Spleen (tissue), 11 donors: ENCODE measurements around the gene SLC7A5. TPM values are rescaled to one million over a fixed set of nuclear protein-coding genes. Genes with fewer than 3 reads are reported as not detected.

ENCODE experiments used
- DNase-seq: peaks from one replicate; pipeline ENCODE4 v3.0.0-alpha.2; 2020
- H3K27ac ChIP-seq, 8 donors: fragments of 200-600 bp; sonication (generic) in 7 of 8; 1 replicate in 4 of 8; 2 replicates in 4 of 8; pipeline versions ENCODE4 v1.5.0 to v1.8.0; 2016 to 2021; ENCODE audit warnings: inconsistent platforms in 4 of 8, mild to moderate bottlenecking in 4 of 8, moderate library complexity in 1 of 8
- H3K27me3 ChIP-seq, 7 donors: fragments of 200-600 bp; sonication (generic) in 6 of 7; replicated peaks in 1 of 7; 1 replicate in 4 of 7; 2 replicates in 3 of 7; pipeline versions ENCODE4 v1.5.0 to v1.8.0; 2016 to 2021; ENCODE audit warnings: inconsistent platforms in 3 of 7, mild to moderate bottlenecking in 1 of 7
- H3K36me3 ChIP-seq, 6 donors: fragments of 200-600 bp; sonication (generic) in 5 of 6; 1 replicate in 4 of 6; 2 replicates in 2 of 6; pipeline versions ENCODE4 v1.5.0 to v1.8.0; 2016 to 2021; ENCODE audit warnings: inconsistent platforms in 2 of 6
- H3K4me1 ChIP-seq, 6 donors: fragments of 200-600 bp; sonication (generic) in 5 of 6; 1 replicate in 3 of 6; 2 replicates in 3 of 6; pipeline versions ENCODE4 v1.5.0 to v1.8.0; 2016 to 2021; ENCODE audit warnings: inconsistent platforms in 3 of 6
- H3K4me3 ChIP-seq, 8 donors: fragments of 200-600 bp; sonication (generic) in 7 of 8; 1 replicate in 4 of 8; 2 replicates in 4 of 8; pipeline versions ENCODE4 v1.5.0 to v1.8.0; 2016 to 2021; ENCODE audit warnings: inconsistent platforms in 4 of 8, mild to moderate bottlenecking in 4 of 8, moderate library complexity in 2 of 8
- H3K9me3 ChIP-seq, 8 donors: fragments of 200-600 bp; sonication (generic) in 7 of 8; 1 replicate in 4 of 8; 2 replicates in 4 of 8; pipeline versions ENCODE4 v1.5.0 to v1.8.0; 2016 to 2021; ENCODE audit warnings: inconsistent platforms in 4 of 8
- POLR2A ChIP-seq, 3 donors: fragments of 450-650 bp; IDR thresholded peaks; one replicate each; pipeline ENCODE4 v1.5.1; 2017; ENCODE audit warnings: antibody characterized with exemption in 3 of 3, mild to moderate bottlenecking in 1 of 3
- POLR2AphosphoS5 ChIP-seq, 3 donors: sonication (generic); formaldehyde crosslinking; IDR thresholded peaks; one replicate each; pipeline ENCODE4 v1.5.1; 2017; ENCODE audit warnings: antibody characterized with exemption in 3 of 3
- WGBS, 5 donors: extraction: QIAGEN DNeasy Blood & Tissue Kit in 3 of 5; methylation state at CpG; one replicate each; pipeline versions ENCODE4 v1.1.5 to v1.1.7; 2013 to 2018; 5-methylcytosine and 5-hydroxymethylcytosine counted together
- intact Hi-C: fragments of 100-400 bp; cut with DNase I; formaldehyde crosslinking; loops from one replicate; pipeline ENCODE4 v1.15.0; 2023; ENCODE audit warnings: low total_unique reads
- polyA plus RNA-seq, 3 donors: library from polyadenylated mRNA; stranded (reverse); fragments of 200-250 nt; gene quantifications; one replicate each; pipeline ENCODE4 v1.2.1, GENCODE V29; 2013
- total RNA-seq, 7 donors: library from RNA; depleted of rRNA in 3 of 7; stranded (reverse); fragments of >200 nt in 3 of 7; fragmentation: NEBNext Ultra II Directional in 4 of 7; extraction: Animal tissue kit (Norgen Biotek cat#: 25700) in 4 of 7; gene quantifications; one replicate each; pipeline versions ENCODE4 v1.1.0 to v1.2.1, GENCODE V29; 2016 to 2021
- TF ChIP-seq, protein P1 (sequence below), 11 experiments: fragments of 200-600 bp in 7 of 11; fragments of 450-650 bp in 4 of 11; sonication (generic) in 4 of 11; IDR thresholded peaks in 8 of 11; conservative IDR thresholded peaks in 3 of 11; 1 replicate in 7 of 11; 2 replicates in 4 of 11; pipeline versions ENCODE4 v1.4.0 to v1.8.0; 2016 to 2021; ENCODE audit warnings: antibody characterized with exemption in 11 of 11, inconsistent platforms in 4 of 11, mild to moderate bottlenecking in 1 of 11
- donor health status: healthy with polysubstance abuse.
- donor health status: DM: no; HTN: no; CAD: no; lungs with moderate emphysema.
- donor health status: DM: no; HTN: no; CAD: no.
- donor health status: Bipolar disorder and iron deficiency.
- donor health status: healthy.
- donor health status: DM: no; HTN: no; CAD: no.
- donor health status: DM: yes; HTN: yes; CAD: no.

SLC7A5 gene
- total and polyA plus RNA-seq, 10 donors = 2.5 to 30.6 (median 17.0) TPM

DNA sequence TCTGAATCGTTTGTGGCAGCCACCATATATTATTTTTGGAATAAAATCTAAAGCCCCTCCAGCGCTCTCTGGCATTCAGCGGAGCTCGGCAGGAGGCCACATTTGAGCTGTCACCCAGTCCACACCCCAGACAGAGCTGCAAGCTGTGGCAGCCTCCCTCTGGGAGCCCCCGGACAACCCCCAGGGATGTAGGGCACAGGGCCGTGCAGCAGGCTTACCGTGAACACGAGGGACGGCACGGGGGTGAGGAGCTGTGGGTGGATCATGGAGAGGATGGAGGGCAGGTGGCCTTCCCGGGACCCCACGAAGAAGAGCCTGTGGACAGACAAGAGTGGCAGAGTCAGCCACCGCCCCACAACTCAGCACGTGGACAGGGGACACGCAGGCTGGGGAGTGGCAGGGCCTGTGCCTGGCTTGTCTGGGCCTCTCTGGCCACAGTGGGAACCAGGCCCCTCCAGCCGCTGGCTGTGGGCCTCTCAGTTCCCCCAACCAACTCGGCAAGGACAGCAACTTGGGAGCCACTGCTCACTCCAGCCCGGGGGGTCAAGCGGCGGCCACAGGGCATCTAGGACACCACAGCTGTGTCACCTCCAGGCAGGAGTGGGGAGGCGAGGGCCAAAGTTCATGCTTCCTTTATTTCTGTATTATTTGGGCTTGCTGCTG is 31.5 kb downstream of the SLC7A5 start:
- Histone ChIP-seq H3K27me3 (no peaks in the 10 kb centered on the region), H3K9me3 (no peaks in the 10 kb centered on the region), H3K4me3 (no peak overlapping the region), H3K4me1 (peaks cover 0 to 43% (median 7%) of the 10 kb centered on the region in 6 donors), H3K36me3 (peaks cover 0 to 100% (median 35%) of the 10 kb centered on the region in 6 donors), H3K27ac (peak overlapping the region in 3 of 8 donors; percentile 40 to 66 (median 43))
- intact Hi-C loops = no loop called here
- 88 to 95% (median 91%) methylated on average over 12 to 21 of the region's 21 CpGs for WGBS, 5 donors
- no peak for DNase-seq
- TF ChIP-seq POLR2A (IDR thresholded peaks at IDR 0.05) = no peak
- no peak for TF ChIP-seq POLR2AphosphoS5 (IDR thresholded peaks at IDR 0.05)
- TF ChIP-seq, protein P1, sequence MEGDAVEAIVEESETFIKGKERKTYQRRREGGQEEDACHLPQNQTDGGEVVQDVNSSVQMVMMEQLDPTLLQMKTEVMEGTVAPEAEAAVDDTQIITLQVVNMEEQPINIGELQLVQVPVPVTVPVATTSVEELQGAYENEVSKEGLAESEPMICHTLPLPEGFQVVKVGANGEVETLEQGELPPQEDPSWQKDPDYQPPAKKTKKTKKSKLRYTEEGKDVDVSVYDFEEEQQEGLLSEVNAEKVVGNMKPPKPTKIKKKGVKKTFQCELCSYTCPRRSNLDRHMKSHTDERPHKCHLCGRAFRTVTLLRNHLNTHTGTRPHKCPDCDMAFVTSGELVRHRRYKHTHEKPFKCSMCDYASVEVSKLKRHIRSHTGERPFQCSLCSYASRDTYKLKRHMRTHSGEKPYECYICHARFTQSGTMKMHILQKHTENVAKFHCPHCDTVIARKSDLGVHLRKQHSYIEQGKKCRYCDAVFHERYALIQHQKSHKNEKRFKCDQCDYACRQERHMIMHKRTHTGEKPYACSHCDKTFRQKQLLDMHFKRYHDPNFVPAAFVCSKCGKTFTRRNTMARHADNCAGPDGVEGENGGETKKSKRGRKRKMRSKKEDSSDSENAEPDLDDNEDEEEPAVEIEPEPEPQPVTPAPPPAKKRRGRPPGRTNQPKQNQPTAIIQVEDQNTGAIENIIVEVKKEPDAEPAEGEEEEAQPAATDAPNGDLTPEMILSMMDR (IDR thresholded peaks at IDR 0.05 in 8 of 11, conservative IDR thresholded peaks at IDR 0.05 in 3 of 11) = no peak

DNA sequence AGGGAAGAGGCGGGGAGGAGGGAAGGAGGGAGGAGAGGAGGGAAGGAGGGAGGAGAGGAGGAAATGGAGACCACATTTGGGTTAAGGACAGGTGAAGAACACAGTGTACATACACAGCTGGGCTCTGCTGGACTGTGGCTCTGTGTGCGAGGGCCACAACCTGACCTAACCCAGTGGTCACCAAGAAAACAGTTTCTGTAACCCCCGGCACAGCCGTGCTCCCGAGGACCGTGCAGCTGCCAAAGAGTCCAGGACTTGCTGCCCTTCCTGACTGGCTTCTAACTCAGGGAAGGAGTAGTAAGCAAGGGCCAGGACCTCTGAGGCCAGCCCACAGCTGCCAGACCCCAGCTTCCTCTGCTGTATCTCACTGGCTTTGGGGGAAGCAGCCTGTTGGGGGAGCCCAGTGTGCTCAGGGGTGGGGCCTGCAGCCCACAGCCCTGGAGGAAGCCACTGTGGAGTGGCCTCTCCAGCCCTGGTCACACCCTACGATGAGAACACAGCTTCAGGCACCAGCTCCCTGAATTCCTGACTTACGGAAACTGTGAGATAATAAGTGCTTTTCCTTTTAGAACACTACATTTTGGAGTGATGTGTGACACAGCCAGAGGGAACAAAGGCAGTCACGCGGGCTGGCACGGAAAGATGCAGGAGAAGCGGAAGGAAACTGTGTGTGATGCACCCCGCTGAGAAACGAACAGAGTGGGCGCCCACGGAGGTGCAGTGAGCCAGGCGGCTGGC is 32.3 kb downstream of the SLC7A5 start:
- peak overlapping the region in 5 of 8 donors; percentile 13 to 66 (median 43) for H3K27ac ChIP-seq
- DNase-seq = no peak
- H3K4me3 ChIP-seq = no peak overlapping the region
- no peaks in the 10 kb centered on the region for H3K27me3 ChIP-seq
- 58 to 74% (median 73%) methylated on average over 17 of the region's 17 CpGs for WGBS, 5 donors
- TF ChIP-seq POLR2AphosphoS5 (IDR thresholded peaks at IDR 0.05) (peak; percentile 37 to 73 (median 57)), POLR2A (IDR thresholded peaks at IDR 0.05) (no peak)
- intact Hi-C loops = no loop called here
- H3K9me3 ChIP-seq = no peaks in the 10 kb centered on the region
- H3K4me1 ChIP-seq = peaks cover 0 to 38% (median 7%) of the 10 kb centered on the region in 6 donors
- H3K36me3 ChIP-seq = peaks cover 0 to 100% (median 35%) of the 10 kb centered on the region in 6 donors

DNA sequence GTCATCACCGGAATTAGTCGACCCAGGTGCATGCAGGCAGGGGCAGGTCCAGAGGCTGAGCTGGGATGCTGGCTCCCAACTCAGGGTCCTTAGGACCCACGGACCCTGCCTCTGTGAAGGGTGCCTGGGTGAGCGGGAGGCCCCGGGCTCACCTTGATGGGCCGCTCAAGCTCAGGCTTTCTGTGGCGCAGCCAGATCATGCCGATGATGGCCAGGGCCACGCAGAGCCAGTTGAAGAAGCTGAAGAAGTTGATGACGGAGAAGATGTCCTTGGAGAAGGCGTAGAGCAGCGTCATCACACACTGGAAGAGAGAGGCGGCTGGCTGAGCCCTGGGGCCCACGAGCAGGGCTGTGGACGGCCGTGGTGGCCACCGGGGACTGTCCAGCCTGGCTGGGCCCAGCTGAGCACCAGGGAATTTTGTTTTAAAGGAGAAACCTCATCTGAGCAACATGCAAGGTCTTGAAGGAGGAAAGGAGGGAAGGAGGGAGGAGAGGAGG is 32.9 kb downstream of the SLC7A5 start:
- peaks cover 0 to 100% (median 38%) of the 10 kb centered on the region in 6 donors for H3K36me3 ChIP-seq
- intact Hi-C loops = no loop called here
- 91 to 97% (median 95%) methylated on average over 17 of the region's 17 CpGs for WGBS, 5 donors

DNA sequence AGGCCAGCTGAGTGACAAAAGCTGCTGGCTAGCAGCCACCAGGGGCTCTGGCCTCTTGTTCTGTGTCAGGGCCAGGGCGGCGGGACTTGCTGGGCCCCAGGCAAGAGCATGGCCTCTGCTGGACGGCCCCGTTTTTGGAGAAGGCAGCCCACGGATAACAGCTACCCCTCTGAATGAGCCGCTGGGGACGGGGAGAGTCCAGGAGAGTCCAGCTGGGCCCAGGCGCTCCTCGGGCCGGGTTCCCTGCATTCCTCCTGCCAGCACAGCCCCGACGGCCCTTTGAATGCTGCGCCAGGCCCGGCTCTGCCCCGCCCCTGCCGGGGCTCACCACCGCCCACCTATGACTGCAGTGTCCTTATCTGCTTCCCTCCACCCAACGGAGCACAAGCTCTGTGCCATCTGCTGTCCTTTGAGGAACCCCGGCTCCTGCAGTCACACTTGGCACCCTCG is 33.4 kb downstream of the SLC7A5 start:
- intact Hi-C loops = no loop called here
- peaks cover 0 to 38% (median 7%) of the 10 kb centered on the region in 6 donors for H3K4me1 ChIP-seq
- H3K9me3 ChIP-seq = no peaks in the 10 kb centered on the region
- H3K4me3 ChIP-seq = no peak overlapping the region
- no peak overlapping the region for H3K27ac ChIP-seq
- TF ChIP-seq POLR2AphosphoS5 (IDR thresholded peaks at IDR 0.05) (no peak), POLR2A (IDR thresholded peaks at IDR 0.05) (no peak)
- TF ChIP-seq, protein P1 (IDR thresholded peaks at IDR 0.05 in 8 of 11, conservative IDR thresholded peaks at IDR 0.05 in 3 of 11) = no peak
- no peaks in the 10 kb centered on the region for H3K27me3 ChIP-seq
- H3K36me3 ChIP-seq = peaks cover 0 to 100% (median 40%) of the 10 kb centered on the region in 6 donors
- no peak for DNase-seq
- WGBS, 5 donors = 88 to 97% (median 94%) methylated on average over 6 to 20 of the region's 20 CpGs

More for the DNA sequence above, 32.9 kb downstream of the SLC7A5 start:
- TF ChIP-seq POLR2A (IDR thresholded peaks at IDR 0.05) (no peak), POLR2AphosphoS5 (IDR thresholded peaks at IDR 0.05) (no peak)
- TF ChIP-seq, protein P1 (IDR thresholded peaks at IDR 0.05 in 8 of 11, conservative IDR thresholded peaks at IDR 0.05 in 3 of 11) = no peak
- Histone ChIP-seq H3K4me3 (no peak overlapping the region), H3K27me3 (no peaks in the 10 kb centered on the region), H3K9me3 (no peaks in the 10 kb centered on the region), H3K4me1 (peaks cover 0 to 38% (median 7%) of the 10 kb centered on the region in 6 donors), H3K27ac (peak overlapping the region in 3 of 8 donors; percentile 13 to 66 (median 40))
- DNase-seq = no peak
